Kidney capillary endothelial cell (primary cell): ENCODE measurements around the gene NOL7.

ENCODE experiments used
- DNase-seq: peaks from one replicate; pipeline ENCODE4 v3.0.0-alpha.2; 2018; ENCODE audit warnings: low spot score

Gene NOL7

GRCh38 chr6:13597073-13597472 is 18.1 kb upstream of the NOL7 start:
- no peak for DNase-seq

- DNase-seq: no peak
Observed at GRCh38 chr6:13600036-13600435, 15.1 kb upstream of the NOL7 start.

GRCh38 chr6:13604135-13604534 is 11.0 kb upstream of the NOL7 start:
- no peak for DNase-seq

DNA sequence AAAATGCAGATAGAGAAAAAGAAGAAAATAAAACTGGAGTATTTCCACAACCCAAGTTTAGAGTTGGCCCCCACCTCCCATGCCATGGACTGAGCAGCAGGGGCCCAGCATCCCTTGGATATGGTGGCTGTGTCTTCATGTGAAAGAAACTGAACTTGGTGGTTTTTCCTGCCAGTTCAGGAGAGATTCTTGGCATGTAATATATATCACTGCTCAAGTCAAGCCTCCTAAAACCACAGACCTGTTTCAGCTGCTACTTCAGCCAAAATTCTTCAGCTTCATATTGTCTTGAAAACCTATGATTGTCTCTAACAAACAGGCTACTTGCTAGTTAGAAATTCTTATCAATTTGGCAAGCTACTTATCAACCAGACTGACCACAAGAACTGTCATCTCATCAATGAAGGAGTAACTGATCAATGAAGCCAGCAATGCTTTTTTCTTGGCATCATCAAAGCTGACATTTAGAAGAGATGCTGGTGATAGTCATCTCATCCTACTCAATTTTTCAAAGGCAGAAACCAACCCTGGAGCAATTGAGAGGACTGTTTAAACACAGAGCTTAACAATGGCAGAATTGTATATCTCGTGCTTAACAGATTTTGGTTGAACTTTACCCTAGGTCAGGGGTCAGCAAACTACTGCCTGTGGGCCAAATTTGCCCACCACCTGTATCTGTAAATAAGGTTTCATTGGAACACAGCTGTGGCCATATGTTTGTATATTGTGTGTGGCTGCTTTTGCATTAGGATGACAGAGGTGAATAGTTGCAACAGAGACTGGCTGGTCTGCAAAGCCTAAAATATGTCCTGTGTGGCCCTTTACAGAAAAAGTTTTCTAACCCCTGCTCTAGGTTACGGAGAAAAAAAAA is 10.4 kb upstream of the NOL7 start:
- DNase-seq: no peak

- no peak for DNase-seq
Observed at GRCh38 chr6:13605634-13606033, 9.5 kb upstream of the NOL7 start.

DNA sequence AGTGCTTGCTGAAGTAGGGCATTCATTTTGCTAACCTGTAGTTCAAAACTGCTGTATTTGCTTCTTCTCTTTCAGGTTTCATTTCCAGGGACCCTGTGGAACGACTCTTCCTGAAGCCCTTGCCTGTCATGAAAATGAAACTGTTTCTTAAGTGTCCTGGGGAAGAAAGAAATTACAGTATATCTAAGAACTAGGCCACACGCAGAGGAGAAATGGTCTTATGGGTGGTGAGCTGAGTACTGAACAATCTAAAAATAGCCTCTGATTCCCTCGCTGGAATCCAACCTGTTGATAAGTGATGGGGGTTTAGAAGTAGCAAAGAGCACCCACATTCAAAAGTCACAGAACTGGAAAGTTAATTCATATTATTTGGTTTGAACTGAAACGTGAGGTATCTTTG is 3.4 kb upstream of the NOL7 start:
- no peak for DNase-seq

DNA sequence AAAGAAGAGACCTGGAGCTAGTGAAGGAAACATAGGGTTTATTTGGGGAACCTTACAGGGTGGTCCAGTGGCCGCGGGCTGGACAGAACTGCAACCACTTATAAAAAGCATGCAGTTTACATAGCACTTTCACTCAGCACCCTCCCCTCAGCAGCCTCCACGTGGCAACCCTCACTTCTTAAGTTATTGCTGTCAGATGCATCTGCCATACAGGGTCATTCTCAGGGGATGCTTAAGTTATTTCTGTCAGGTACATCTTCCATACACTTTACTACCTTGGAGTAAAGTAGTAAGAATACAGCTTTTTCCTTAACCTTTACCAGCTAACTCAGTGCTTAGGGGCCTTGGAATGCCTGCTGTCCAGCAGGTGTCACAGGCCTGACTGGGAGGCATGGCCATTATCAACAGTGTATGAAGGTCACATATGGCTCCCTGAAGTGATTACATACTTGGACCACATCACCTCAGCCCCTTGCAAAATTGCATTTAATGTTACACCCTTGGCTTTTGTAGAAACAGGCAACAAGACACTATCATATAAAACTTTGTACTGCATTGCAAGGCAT is 2.0 kb upstream of the NOL7 start:
- no peak for DNase-seq

DNA sequence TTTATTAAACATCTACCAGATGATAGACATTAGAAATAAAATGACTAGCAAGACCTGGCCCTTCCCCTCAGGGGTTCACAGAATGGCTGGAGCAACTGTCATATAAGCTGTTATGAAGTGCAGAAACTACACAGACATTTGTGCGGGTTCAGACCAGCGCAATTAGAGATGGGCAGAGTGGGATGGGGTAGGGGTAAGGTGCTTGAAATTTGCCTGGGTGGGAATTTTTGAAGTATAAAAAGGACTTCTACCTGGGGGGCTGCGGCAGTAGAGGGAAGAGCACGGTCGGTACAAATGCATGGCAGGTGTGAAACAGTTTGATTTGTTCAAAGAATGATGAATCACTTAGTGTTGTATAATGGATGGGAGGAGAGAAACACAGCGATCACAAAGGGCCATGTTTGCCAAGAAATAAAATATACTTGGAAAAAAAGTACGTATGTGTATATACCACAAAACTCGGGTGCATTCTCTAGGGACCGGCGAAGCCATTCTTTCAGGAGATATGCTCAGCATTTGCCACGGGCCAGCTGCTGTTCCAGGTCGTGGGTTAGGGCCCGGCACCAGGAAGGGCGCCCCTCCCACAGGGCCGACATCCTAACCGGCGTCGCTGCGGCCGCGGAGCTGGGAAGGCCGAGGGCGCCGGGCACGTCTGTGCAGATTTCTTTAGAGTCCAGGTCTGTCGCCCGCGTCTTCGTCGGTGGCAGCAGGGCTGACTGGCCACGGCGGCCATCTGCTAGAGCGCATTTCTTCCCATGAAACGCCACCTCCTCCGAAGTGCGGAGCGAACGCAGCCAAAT is 809 bp upstream of the NOL7 start:
- DNase-seq: peak; percentile 30

DNA sequence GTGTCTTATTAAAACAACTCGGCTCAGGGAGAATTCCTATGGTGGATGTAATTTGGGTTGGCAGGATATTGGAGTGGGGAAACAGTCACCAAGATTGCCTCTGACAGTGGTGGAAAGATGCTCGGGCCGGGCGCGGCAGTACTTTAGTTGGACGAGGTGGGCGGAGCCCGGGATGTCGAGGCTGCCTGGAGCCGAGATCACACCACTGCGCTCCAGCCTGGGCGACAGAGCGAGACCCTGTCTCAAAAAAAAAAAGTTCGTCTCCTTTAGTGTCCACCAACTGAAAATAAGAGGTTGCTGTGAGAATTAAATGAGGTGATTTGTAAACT is 621 bp downstream of the NOL7 start:
- DNase-seq: peak; percentile 40

DNA sequence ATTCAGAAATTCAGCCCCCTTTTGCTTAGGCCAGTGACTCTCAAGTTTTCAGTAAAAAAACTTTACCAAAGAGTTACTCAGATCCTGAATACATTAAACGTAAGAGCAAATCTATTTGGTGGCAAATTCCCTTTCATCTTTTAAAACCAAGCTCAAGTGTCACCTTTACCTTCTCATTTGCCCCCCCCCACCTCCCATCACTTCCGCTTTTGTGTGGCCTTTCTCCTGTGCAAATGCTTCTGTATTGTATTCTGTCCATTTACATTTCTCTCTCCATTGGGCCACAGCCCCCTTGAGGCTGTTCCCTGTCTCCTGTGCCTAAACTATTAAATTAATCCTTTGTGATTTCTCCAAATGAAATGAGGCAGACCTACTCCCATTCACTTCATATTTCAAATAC is 1.9 kb downstream of the NOL7 start:
- no peak for DNase-seq

- no peak for DNase-seq
Observed at GRCh38 chr6:13624871-13625288, 9.7 kb downstream of the NOL7 start.

- DNase-seq: no peak
Observed at GRCh38 chr6:13629459-13630116, 14.5 kb downstream of the NOL7 start.

DNA sequence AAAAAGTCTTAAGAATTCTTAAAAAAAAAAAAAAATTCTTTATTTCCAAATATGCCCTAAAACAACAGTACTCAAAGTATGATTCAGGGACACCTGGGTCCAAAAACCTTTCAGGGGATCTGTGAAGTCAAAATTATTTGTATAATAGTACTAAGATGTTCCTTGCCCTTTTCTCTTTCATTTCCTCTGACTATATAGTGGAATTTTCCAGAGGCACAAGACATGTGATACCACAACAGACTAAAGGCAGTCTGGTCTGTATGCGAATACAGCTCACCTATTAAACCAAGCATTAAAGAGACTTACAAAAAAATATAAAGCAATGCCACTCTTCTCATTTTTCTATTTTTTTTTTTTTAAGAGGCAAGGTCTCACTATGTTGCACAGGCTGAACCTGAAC is 15.4 kb downstream of the NOL7 start:
- no peak for DNase-seq

DNA sequence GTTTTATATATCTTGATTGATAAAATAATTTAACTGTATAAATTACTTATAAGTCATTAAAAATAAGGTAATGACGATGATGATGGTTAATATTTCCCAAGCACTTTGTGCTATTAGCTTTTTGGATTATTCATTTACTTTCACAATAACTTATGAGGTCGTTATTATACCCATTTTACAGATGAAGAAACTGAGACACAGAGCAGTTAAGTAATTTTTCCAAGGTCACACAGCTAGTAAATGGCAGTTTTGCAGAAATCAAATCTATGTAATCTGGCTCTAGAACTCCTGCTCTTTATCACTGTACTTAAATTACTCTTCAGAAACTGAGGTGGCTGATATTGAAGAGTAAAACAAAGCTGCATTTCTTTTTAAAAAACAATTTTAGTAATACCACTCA is 18.2 kb downstream of the NOL7 start:
- DNase-seq: no peak

- DNase-seq: peak; percentile 82
Observed at GRCh38 chr6:13635948-13636658, 21.0 kb downstream of the NOL7 start.

GRCh38 chr6:13638014-13638413 is 22.9 kb downstream of the NOL7 start:
- DNase-seq: no peak

GRCh38 chr6:13638626-13639025 is 23.5 kb downstream of the NOL7 start:
- DNase-seq: no peak

- DNase-seq: no peak
Observed at GRCh38 chr6:13641315-13641714, 26.2 kb downstream of the NOL7 start.

GRCh38 chr6:13643125-13643524 is 28.0 kb downstream of the NOL7 start:
- no peak for DNase-seq

DNA sequence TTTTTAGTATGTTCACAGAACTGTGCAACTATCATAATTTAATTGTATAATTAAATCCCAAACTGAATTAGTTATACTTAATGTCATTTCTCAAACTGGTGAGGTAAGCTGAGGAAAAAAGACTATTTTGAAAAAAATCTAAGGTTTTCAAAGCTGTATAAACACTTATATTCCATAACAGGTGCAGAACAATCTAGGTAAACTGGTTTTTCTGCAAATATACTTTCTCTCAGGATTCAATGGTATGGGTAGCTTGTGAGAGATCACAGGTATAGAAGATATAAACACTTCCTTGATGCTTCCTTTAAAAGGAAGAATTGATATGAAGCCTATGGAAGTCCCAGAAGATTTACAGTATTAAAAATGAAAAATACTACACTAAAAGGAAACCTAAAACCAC is 33.7 kb downstream of the NOL7 start:
- DNase-seq: no peak

DNA sequence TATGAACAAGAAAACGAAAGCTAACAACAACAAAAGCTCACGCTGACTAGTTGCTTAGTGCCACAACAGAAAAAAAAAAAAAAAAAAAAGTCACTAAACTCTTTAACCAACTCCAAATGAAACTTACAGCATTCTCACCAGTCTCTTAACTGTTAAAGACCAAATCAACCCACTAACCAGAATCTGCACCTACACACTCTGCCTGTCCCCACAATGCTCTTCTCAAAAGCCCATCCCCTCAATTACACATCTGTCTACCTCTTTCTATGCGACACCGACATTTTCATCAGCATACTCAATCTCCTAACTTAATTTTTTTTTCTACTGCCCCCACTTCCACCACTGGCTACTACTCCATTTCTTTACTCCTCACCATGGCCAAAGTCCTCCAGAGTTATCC is 34.3 kb downstream of the NOL7 start:
- DNase-seq: no peak

- DNase-seq: no peak
Observed at GRCh38 chr6:13653296-13653695, 38.2 kb downstream of the NOL7 start.
